Upper lobe of left lung (tissue), 4 donors: ENCODE measurements around the gene RBM28.

Experiments
- CTCF ChIP-seq, 6 experiments: fragments of 450-650 bp in 4 of 6; fragments of 200-600 bp in 2 of 6; sonication (generic) in 2 of 6; IDR thresholded peaks; one replicate each; pipeline ENCODE4 v1.5.1; 2016 to 2019; ENCODE audit warnings: antibody characterized with exemption in 6 of 6
- EP300 ChIP-seq, 4 donors: sonication (generic); formaldehyde crosslinking; IDR thresholded peaks; one replicate each; pipeline ENCODE4 v1.5.1; 2017; ENCODE audit warnings: antibody characterized with exemption in 4 of 4, control low read depth in 2 of 4
- POLR2A ChIP-seq, 4 donors: fragments of 450-650 bp; IDR thresholded peaks; one replicate each; pipeline ENCODE4 v1.5.1; 2016 to 2017; ENCODE audit warnings: antibody characterized with exemption in 4 of 4, mild to moderate bottlenecking in 2 of 4
- POLR2AphosphoS5 ChIP-seq, 2 donors: sonication (generic); formaldehyde crosslinking; IDR thresholded peaks; one replicate each; pipeline ENCODE4 v1.5.1; 2017; ENCODE audit warnings: antibody characterized with exemption in 2 of 2

GRCh38 chr7:128356546-128357216 is 13.0 kb upstream of the RBM28 start:
- TF ChIP-seq POLR2A (IDR thresholded peaks at IDR 0.05) (no peak), EP300 (IDR thresholded peaks at IDR 0.05) (no peak), CTCF (IDR thresholded peaks at IDR 0.05) (no peak), POLR2AphosphoS5 (IDR thresholded peaks at IDR 0.05) (no peak)
